ENCODE results near the gene CALN1. TPM values are rescaled to one million over a fixed set of nuclear protein-coding genes. Genes with fewer than 3 reads are reported as not detected.

The CALN1 gene
- total and polyA plus RNA-seq, 11 donors = not detected

- DNase-seq (no peak), ATAC-seq (no peak)
- TF ChIP-seq POLR2A (IDR thresholded peaks at IDR 0.05) (no peak), CTCF (IDR thresholded peaks at IDR 0.05) (no peak)
- Histone ChIP-seq H3K4me3 (no peak overlapping the region), H3K9me3 (peaks cover 0 to 17% (median 2%) of the 10 kb centered on the region in 12 donors), H3K27ac (no peak overlapping the region), H3K36me3 (no peaks in the 10 kb centered on the region), H3K4me1 (peaks cover 0 to 6% (median 0%) of the 10 kb centered on the region in 12 donors), H3K27me3 (no peaks in the 10 kb centered on the region)
- intact Hi-C loops (cut with DNase I) = loop anchor here in 1 of 10 donors (10.0 kb wide), 1 partner anchor 457 kb away; no protein-coding TSS in a partner anchor
- 59 to 77% (median 67%) methylated on average over 5 of the region's 5 CpGs for WGBS, 4 donors
Measured at GRCh38 chr7:72038022-72038732, 374.0 kb downstream of the CALN1 start.

- Histone ChIP-seq H3K9me3 (peaks cover 0 to 17% (median 2%) of the 10 kb centered on the region in 12 donors), H3K4me3 (no peak overlapping the region), H3K36me3 (no peaks in the 10 kb centered on the region), H3K27me3 (no peaks in the 10 kb centered on the region), H3K27ac (no peak overlapping the region), H3K4me1 (peaks cover 0 to 9% (median 0%) of the 10 kb centered on the region in 12 donors)
- TF ChIP-seq POLR2A (IDR thresholded peaks at IDR 0.05) (no peak), CTCF (IDR thresholded peaks at IDR 0.05) (no peak)
- ATAC-seq (peak in 2 of 4 donors; percentile 39 to 45), DNase-seq (no peak)
- intact Hi-C loops (cut with DNase I) = loop anchor here in 1 of 10 donors (10.0 kb wide), 1 partner anchor 457 kb away; no protein-coding TSS in a partner anchor
- WGBS, 4 donors = 39 to 48% (median 45%) methylated on average over 2 of the region's 2 CpGs
Measured at GRCh38 chr7:72037516-72037915, 374.6 kb downstream of the CALN1 start.

GRCh38 chr7:72035266-72035665 lies 376.9 kb downstream of the CALN1 start:
- no peaks in the 10 kb centered on the region for H3K27me3 ChIP-seq
- WGBS, 4 donors = 74 to 80% (median 78%) methylated on average over 1 of the region's 1 CpG
- intact Hi-C loops (cut with DNase I) = loop anchor here in 1 of 10 donors (10.0 kb wide), 1 partner anchor 460 kb away; no protein-coding TSS in a partner anchor
- H3K27ac ChIP-seq = no peak overlapping the region
- H3K9me3 ChIP-seq = peaks cover 0 to 17% (median 2%) of the 10 kb centered on the region in 12 donors
- H3K4me1 ChIP-seq = peaks cover 0 to 18% (median 0%) of the 10 kb centered on the region in 12 donors
- TF ChIP-seq POLR2A (IDR thresholded peaks at IDR 0.05) (no peak), CTCF (IDR thresholded peaks at IDR 0.05) (no peak)
- H3K36me3 ChIP-seq = no peaks in the 10 kb centered on the region
- ATAC-seq (no peak), DNase-seq (no peak)
- no peak overlapping the region for H3K4me3 ChIP-seq

- peak in 4 of 5 donors; percentile 24 to 63 (median 35) for DNase-seq
Measured at GRCh38 chr7:72032934-72033333, 379.2 kb downstream of the CALN1 start.

More at GRCh38 chr7:72032934-72033333, 379.2 kb downstream of the CALN1 start:
- intact Hi-C loops (cut with DNase I) = loop anchor here in 1 of 10 donors (10.0 kb wide), 1 partner anchor 462 kb away; no protein-coding TSS in a partner anchor
- 18 to 24% (median 23%) methylated on average over 1 of the region's 1 CpG for WGBS, 4 donors
- Histone ChIP-seq H3K4me1 (peaks cover 0 to 18% (median 0%) of the 10 kb centered on the region in 12 donors), H3K36me3 (no peaks in the 10 kb centered on the region), H3K27ac (peak overlapping the region in 7 of 12 donors; percentile 14 to 66 (median 43)), H3K4me3 (no peak overlapping the region), H3K27me3 (no peaks in the 10 kb centered on the region), H3K9me3 (peaks cover 0 to 20% (median 2%) of the 10 kb centered on the region in 12 donors)
- TF ChIP-seq CTCF (IDR thresholded peaks at IDR 0.05) (no peak), POLR2A (IDR thresholded peaks at IDR 0.05) (no peak)
- ATAC-seq = peak; percentile 73 to 89 (median 82)

All from heart left ventricle (tissue), 16 donors.